ENCODE results near the gene CDK10.

CDK10 gene

GRCh38 chr16:89678258-89678657 lies 8.2 kb upstream of the CDK10 start:
- TF ChIP-seq EGR1 (IDR thresholded peaks at IDR 0.05): no peak
- no peak for TF ChIP-seq REST (IDR thresholded peaks at IDR 0.05; ENCODE audit: low read depth)
- TF ChIP-seq YY1 (IDR thresholded peaks at IDR 0.05; ENCODE audit: low read depth): no peak
- TF ChIP-seq NFIC (IDR thresholded peaks at IDR 0.05): no peak
- TF ChIP-seq FOXM1 (IDR thresholded peaks at IDR 0.05; ENCODE audit: borderline replicate concordance, low read depth): no peak
- no peak for TF ChIP-seq USF1 (IDR thresholded peaks at IDR 0.05)
- no peak for TF ChIP-seq CEBPB (IDR thresholded peaks at IDR 0.05)
- no peak for TF ChIP-seq EP300 (IDR thresholded peaks at IDR 0.05; ENCODE audit: borderline replicate concordance)
- no peak for TF ChIP-seq TAF1 (IDR thresholded peaks at IDR 0.05; ENCODE audit: low read depth)
- TF ChIP-seq RAD21 (IDR thresholded peaks at IDR 0.05; ENCODE audit: low read depth): no peak

- TF ChIP-seq RAD21 (IDR thresholded peaks at IDR 0.05; ENCODE audit: low read depth): no peak
- no peak for TF ChIP-seq TAF1 (IDR thresholded peaks at IDR 0.05; ENCODE audit: low read depth)
- TF ChIP-seq NFIC (IDR thresholded peaks at IDR 0.05): no peak
- no peak for TF ChIP-seq EP300 (IDR thresholded peaks at IDR 0.05; ENCODE audit: borderline replicate concordance)
- TF ChIP-seq USF1 (IDR thresholded peaks at IDR 0.05): no peak
Measured at GRCh38 chr16:89685916-89686315, 573 bp upstream of the CDK10 start.

GRCh38 chr16:89687092-89687940 lies 827 bp downstream of the CDK10 start:
- TF ChIP-seq EP300 (IDR thresholded peaks at IDR 0.05; ENCODE audit: borderline replicate concordance) (no peak), FOXM1 (IDR thresholded peaks at IDR 0.05; ENCODE audit: borderline replicate concordance, low read depth) (no peak), NFIC (IDR thresholded peaks at IDR 0.05) (no peak), ZBTB7A (IDR thresholded peaks at IDR 0.05; ENCODE audit: low read depth) (no peak), TAF1 (IDR thresholded peaks at IDR 0.05; ENCODE audit: low read depth) (no peak), YY1 (IDR thresholded peaks at IDR 0.05; ENCODE audit: low read depth) (no peak), MAX (IDR thresholded peaks at IDR 0.05) (peak; percentile 55), USF1 (IDR thresholded peaks at IDR 0.05) (peak; percentile 39)

GRCh38 chr16:89688395-89688794 lies 1.9 kb downstream of the CDK10 start:
- no peak for TF ChIP-seq EP300 (IDR thresholded peaks at IDR 0.05; ENCODE audit: borderline replicate concordance)

- TF ChIP-seq TAF1 (IDR thresholded peaks at IDR 0.05; ENCODE audit: low read depth): no peak
Measured at GRCh38 chr16:89689142-89689541, 2.7 kb downstream of the CDK10 start.

GRCh38 chr16:89690392-89690901 lies 4.0 kb downstream of the CDK10 start:
- TF ChIP-seq MAX (IDR thresholded peaks at IDR 0.05): no peak
- no peak for TF ChIP-seq EGR1 (IDR thresholded peaks at IDR 0.05)
- no peak for TF ChIP-seq FOXM1 (IDR thresholded peaks at IDR 0.05; ENCODE audit: borderline replicate concordance, low read depth)
- no peak for TF ChIP-seq TAF1 (IDR thresholded peaks at IDR 0.05; ENCODE audit: low read depth)
- no peak for TF ChIP-seq TEAD4 (IDR thresholded peaks at IDR 0.05)
- TF ChIP-seq EP300 (IDR thresholded peaks at IDR 0.05; ENCODE audit: borderline replicate concordance): no peak
- no peak for TF ChIP-seq NFIC (IDR thresholded peaks at IDR 0.05)
- TF ChIP-seq TCF12 (IDR thresholded peaks at IDR 0.05; ENCODE audit: low read depth): no peak

GRCh38 chr16:89691231-89691985 lies 4.9 kb downstream of the CDK10 start:
- no peak for TF ChIP-seq REST (IDR thresholded peaks at IDR 0.05; ENCODE audit: low read depth)
- TF ChIP-seq MAX (IDR thresholded peaks at IDR 0.05): no peak
- no peak for TF ChIP-seq TCF12 (IDR thresholded peaks at IDR 0.05; ENCODE audit: low read depth)
- no peak for TF ChIP-seq ZBTB7A (IDR thresholded peaks at IDR 0.05; ENCODE audit: low read depth)
- no peak for TF ChIP-seq CREB1 (IDR thresholded peaks at IDR 0.05; ENCODE audit: low read depth)
- TF ChIP-seq EGR1 (IDR thresholded peaks at IDR 0.05): no peak
- TF ChIP-seq TEAD4 (IDR thresholded peaks at IDR 0.05): no peak
- TF ChIP-seq TAF1 (IDR thresholded peaks at IDR 0.05; ENCODE audit: low read depth): no peak
- no peak for TF ChIP-seq USF1 (IDR thresholded peaks at IDR 0.05)

Data from Ishikawa (cell line).